Adrenal gland (tissue), 12 donors: ENCODE measurements around the gene VENTX. TPM values are rescaled to one million over a fixed set of nuclear protein-coding genes. Genes with fewer than 3 reads are reported as not detected.

Source experiments
- DNase-seq, 7 donors: peaks; one replicate each; pipeline ENCODE4 v3.0.0-alpha.2; 2019 to 2020
- H3K27ac ChIP-seq, 5 donors: fragments of 200-600 bp; sonication (generic) in 4 of 5; 1 replicate in 3 of 5; 2 replicates in 2 of 5; pipeline versions ENCODE4 v1.5.1 to v1.8.0; 2016 to 2020; ENCODE audit warnings: mild to moderate bottlenecking in 1 of 5
- H3K27me3 ChIP-seq: fragments of 200-600 bp; 2 replicates; pipeline ENCODE4 v1.8.0; 2021
- H3K36me3 ChIP-seq, 2 donors: fragments of 200-600 bp; replicated peaks in 1 of 2; 1 replicate in 1 of 2; 2 replicates in 1 of 2; pipeline versions ENCODE4 v1.5.1 to v1.8.0; 2018 to 2022
- H3K4me1 ChIP-seq, 2 donors: fragments of 200-600 bp; replicated peaks in 1 of 2; 1 replicate in 1 of 2; 2 replicates in 1 of 2; pipeline versions ENCODE4 v1.5.1 to v1.8.0; 2018 to 2021
- H3K4me3 ChIP-seq, 4 donors: fragments of 200-600 bp; sonication (generic) in 3 of 4; one replicate each; pipeline ENCODE4 v1.5.1; 2016 to 2018
- H3K9me3 ChIP-seq, 3 donors: fragments of 200-600 bp; sonication (generic) in 1 of 3; replicated peaks in 1 of 3; 1 replicate in 2 of 3; 2 replicates in 1 of 3; pipeline versions ENCODE4 v1.5.1 to v1.8.0; 2016 to 2021
- POLR2A ChIP-seq, 2 donors: fragments of 450-650 bp; IDR thresholded peaks; one replicate each; pipeline ENCODE4 v1.6.1; 2017; ENCODE audit warnings: antibody characterized with exemption in 2 of 2, mild to moderate bottlenecking in 2 of 2, moderate library complexity in 1 of 2
- WGBS, 4 donors: extraction: QIAGEN DNeasy Blood & Tissue Kit in 2 of 4; methylation state at CpG; one replicate each; pipeline versions ENCODE4 v1.1.5 to v1.1.7; 2013 to 2017; 5-methylcytosine and 5-hydroxymethylcytosine counted together
- intact Hi-C, 2 donors: fragments of 100-400 bp; cut with DNase I; formaldehyde crosslinking; loops; one replicate each; pipeline versions ENCODE4 v1.14.1 to v1.15.0; 2022 to 2023
- polyA plus RNA-seq, 3 donors: library from polyadenylated mRNA; stranded (reverse); fragments of 200-250 nt in 2 of 3; fragments of 350-450 nt in 1 of 3; fragmentation: Illumina TruSeq in 1 of 3; extraction: RNeasy Lipid Tissue Mini Kit (QIAGEN cat#74804) in 1 of 3; gene quantifications; one replicate each; pipeline ENCODE4 v1.2.3, GENCODE V29; 2013 to 2014
- total RNA-seq, 9 donors: library from RNA; depleted of rRNA in 4 of 9; stranded (reverse); fragments of >200 nt in 4 of 9; fragments of 120-200 nt in 1 of 9; fragmentation: NEBNext Ultra II Directional in 1 of 9; extraction: Animal tissue kit (Norgen Biotek cat#: 25700) in 1 of 9; gene quantifications; one replicate each; pipeline versions ENCODE4 v1.1.0 to v1.2.4, GENCODE V29; 2013 to 2023
- TF ChIP-seq, protein P1 (sequence below), 6 experiments: fragments of 450-650 bp in 4 of 6; fragments of 200-600 bp in 2 of 6; sonication (generic) in 1 of 6; IDR thresholded peaks; 1 replicate in 5 of 6; 2 replicates in 1 of 6; pipeline versions ENCODE4 v1.5.1 to v1.8.0; 2016 to 2021; ENCODE audit warnings: antibody characterized with exemption in 6 of 6, mild to moderate bottlenecking in 2 of 6, moderate library complexity in 1 of 6
- donor health status: healthy with polysubstance abuse.
- donor health status: Bipolar disorder and iron deficiency.
- donor health status: DM: yes; HTN: yes; CAD: no.
- donor health status: DM: no; HTN: no; CAD: no.
- donor health status: DM: no; HTN: no; CAD: no.
- donor health status: DM: yes; HTN: yes; CAD: no.

The VENTX gene
- total and polyA plus RNA-seq, 12 donors: 0.06 to 4.4 (median 1.4) TPM

DNA sequence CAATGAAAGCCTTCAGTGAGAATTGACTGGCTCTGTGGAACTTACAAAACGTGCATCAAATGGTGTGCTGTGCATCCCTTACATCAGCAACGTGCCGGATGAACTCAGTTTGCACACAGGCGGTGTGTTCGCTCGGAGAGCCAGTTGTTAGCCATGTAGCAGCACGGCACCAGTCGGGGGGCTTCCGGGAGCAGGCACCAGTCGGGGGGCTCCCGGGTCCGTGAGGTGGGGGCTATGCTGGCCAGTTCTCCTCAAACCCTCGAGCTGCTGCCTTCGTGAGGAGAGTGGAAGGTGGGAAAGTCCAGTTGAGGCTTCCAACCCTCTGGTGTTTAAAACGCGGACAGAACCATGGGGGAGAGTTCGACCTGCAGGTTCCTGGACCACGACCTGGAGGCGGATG is 42.6 kb upstream of the VENTX start:
- 87 to 92% (median 90%) methylated on average over 15 to 19 of the region's 19 CpGs for WGBS, 4 donors
- intact Hi-C loops: no loop called here
- H3K4me1 ChIP-seq: no peaks in the 10 kb centered on the region
- TF ChIP-seq, protein P1, sequence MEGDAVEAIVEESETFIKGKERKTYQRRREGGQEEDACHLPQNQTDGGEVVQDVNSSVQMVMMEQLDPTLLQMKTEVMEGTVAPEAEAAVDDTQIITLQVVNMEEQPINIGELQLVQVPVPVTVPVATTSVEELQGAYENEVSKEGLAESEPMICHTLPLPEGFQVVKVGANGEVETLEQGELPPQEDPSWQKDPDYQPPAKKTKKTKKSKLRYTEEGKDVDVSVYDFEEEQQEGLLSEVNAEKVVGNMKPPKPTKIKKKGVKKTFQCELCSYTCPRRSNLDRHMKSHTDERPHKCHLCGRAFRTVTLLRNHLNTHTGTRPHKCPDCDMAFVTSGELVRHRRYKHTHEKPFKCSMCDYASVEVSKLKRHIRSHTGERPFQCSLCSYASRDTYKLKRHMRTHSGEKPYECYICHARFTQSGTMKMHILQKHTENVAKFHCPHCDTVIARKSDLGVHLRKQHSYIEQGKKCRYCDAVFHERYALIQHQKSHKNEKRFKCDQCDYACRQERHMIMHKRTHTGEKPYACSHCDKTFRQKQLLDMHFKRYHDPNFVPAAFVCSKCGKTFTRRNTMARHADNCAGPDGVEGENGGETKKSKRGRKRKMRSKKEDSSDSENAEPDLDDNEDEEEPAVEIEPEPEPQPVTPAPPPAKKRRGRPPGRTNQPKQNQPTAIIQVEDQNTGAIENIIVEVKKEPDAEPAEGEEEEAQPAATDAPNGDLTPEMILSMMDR (IDR thresholded peaks at IDR 0.05): no peak
- no peak for TF ChIP-seq POLR2A (IDR thresholded peaks at IDR 0.05)
- H3K9me3 ChIP-seq: no peaks in the 10 kb centered on the region
- H3K27me3 ChIP-seq: no peaks in the 10 kb centered on the region
- no peak overlapping the region for H3K27ac ChIP-seq
- no peak overlapping the region for H3K4me3 ChIP-seq
- no peaks in the 10 kb centered on the region for H3K36me3 ChIP-seq
- no peak for DNase-seq

DNA sequence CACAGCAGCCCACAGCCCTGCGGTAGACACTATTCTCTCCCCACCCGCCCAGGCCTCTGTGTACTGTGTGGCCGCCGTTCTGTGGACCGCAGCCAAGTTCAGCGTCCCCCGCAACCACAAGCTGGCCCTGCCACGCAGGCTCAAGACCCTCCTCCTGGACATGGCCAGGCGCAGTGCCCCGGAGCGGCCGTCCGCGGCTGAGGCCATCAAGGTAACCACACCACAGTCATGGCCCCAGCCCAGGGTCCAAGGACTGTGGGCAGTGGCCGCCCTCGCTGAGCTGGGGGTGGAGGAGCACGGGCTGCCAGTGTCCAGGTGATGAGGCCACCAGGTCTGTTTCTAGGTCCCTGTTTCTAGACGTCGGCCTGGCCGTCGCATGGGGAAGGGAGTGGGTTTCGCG is 42.0 kb upstream of the VENTX start:
- H3K9me3 ChIP-seq: no peaks in the 10 kb centered on the region
- H3K27ac ChIP-seq: no peak overlapping the region
- 95 to 100% (median 96%) methylated on average over 3 to 23 of the region's 23 CpGs for WGBS, 4 donors
- no peaks in the 10 kb centered on the region for H3K36me3 ChIP-seq
- TF ChIP-seq, protein P1 (IDR thresholded peaks at IDR 0.05): no peak
- TF ChIP-seq POLR2A (IDR thresholded peaks at IDR 0.05): no peak
- no peaks in the 10 kb centered on the region for H3K4me1 ChIP-seq
- H3K4me3 ChIP-seq: no peak overlapping the region
- intact Hi-C loops: no loop called here
- DNase-seq: no peak
- H3K27me3 ChIP-seq: no peaks in the 10 kb centered on the region

DNA sequence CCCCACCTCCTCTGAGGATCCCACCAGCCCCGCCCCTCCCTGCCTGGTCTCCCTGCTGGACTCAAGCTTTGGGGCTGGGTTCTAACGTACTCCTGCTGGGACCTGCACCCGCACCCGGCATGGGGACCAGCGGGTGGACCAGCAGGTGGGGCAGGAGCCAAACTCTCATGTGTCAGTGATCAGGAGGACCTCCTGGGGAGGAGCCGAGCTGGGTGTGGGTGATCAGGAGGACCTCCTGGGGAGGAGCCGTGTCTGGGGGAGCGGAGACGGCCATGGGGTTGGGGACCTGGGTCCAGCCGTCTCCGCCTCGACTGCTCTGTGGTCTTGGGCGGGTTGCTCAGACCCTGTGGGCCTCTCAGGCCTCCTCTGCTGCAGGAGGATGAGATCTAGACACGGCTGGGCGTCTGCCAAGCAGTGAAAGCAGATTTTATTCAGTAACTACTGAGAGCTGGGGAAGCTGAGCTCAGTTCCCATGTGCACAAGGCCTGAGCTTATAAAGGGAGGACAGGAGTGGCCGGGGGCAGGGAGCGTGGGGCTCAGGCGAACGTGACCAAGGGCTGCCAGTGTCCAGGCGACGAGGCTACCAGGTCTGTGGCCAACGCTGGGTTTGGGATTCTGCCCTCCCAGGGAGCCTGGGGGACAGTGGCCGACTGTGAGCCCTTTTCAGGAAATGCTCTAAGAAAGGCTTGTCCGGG is 41.3 kb upstream of the VENTX start:
- H3K27me3 ChIP-seq: no peaks in the 10 kb centered on the region

DNA sequence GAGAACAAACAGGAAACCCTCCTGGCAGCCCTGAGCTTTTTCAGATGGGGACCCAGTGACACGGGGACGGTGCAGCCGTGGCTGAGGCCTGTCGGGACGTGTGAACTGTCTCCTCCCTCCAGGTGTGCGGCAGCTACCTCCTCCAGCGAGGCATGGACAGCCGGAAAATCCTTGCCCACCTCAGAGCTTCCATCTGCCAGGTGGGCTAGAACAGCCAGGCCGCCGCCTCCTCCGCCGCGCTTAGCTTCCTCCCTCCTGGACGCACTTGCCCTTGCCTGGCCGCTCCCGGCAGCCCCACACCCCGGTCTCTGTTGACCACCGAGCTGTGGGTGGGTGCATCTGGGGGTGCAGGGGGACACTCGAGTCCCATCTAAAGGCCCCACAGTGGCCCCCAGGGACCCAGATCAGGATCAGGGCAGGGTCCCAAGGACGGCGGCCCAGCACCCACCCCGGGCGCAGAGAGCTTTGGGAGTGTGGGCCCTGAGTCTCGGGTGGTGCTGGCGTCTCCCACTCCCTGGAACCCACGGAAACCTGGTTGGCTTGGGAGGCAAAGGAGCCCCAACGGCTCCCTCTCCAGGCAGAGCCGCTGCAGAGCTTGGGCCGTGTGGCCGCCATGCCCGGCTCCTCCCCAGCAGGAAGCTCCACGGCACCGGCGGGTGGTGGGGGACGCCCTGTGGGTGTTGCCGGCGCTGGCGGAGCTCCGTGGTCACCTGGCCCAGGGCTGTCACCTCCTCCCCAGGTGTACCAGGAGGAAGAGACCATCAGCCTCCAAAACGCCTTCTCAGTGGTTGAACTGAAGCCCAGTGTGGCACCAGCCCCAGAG is 40.5 kb upstream of the VENTX start:
- intact Hi-C loops: no loop called here
- Histone ChIP-seq H3K36me3 (no peaks in the 10 kb centered on the region), H3K4me1 (no peaks in the 10 kb centered on the region), H3K9me3 (no peaks in the 10 kb centered on the region), H3K27me3 (no peaks in the 10 kb centered on the region), H3K27ac (no peak overlapping the region), H3K4me3 (no peak overlapping the region)
- TF ChIP-seq, protein P1 (IDR thresholded peaks at IDR 0.05): no peak
- TF ChIP-seq POLR2A (IDR thresholded peaks at IDR 0.05): no peak
- DNase-seq: no peak
- WGBS, 4 donors: 82 to 88% (median 86%) methylated on average over 15 to 40 of the region's 40 CpGs

More for the DNA sequence above, 41.3 kb upstream of the VENTX start:
- intact Hi-C loops: no loop called here
- Histone ChIP-seq H3K9me3 (no peaks in the 10 kb centered on the region), H3K4me3 (no peak overlapping the region), H3K36me3 (no peaks in the 10 kb centered on the region), H3K4me1 (no peaks in the 10 kb centered on the region), H3K27ac (no peak overlapping the region)
- DNase-seq: no peak
- WGBS, 4 donors: 81 to 92% (median 84%) methylated on average over 8 to 24 of the region's 24 CpGs
- TF ChIP-seq, protein P1 (IDR thresholded peaks at IDR 0.05): no peak
- TF ChIP-seq POLR2A (IDR thresholded peaks at IDR 0.05): no peak
